ENCODE results near the gene LGALS4.
"Not testable (repeated sequence)": the region's sequence is repeated elsewhere in the genome, so short reads cannot be mapped to it uniquely, and the experiment has no call there.

LGALS4 gene

GRCh38 chr19:38815059-38816001 is 2.6 kb upstream of the LGALS4 start:
- Histone ChIP-seq H3K9me3 (replicated peaks in 1 of 2; ENCODE audit: control insufficient read depth in 2 of 2, insufficient read depth in 1 of 2, low read depth in 1 of 2, low read length in 2 of 2) (no peaks in the 10 kb centered on the region), H4K91ac (ENCODE audit: low read depth, low read length, poor library complexity) (no peak overlapping the region), H4K8ac (ENCODE audit: low read depth, low read length) (no peak overlapping the region), H3K4me3 (ENCODE audit: low read length in 2 of 2) (no peak overlapping the region), H2BK5ac (ENCODE audit: low read length) (no peak overlapping the region), H3K27me3 (ENCODE audit: control insufficient read depth in 3 of 3, insufficient read depth in 3 of 3, low read depth in 1 of 3, low read length in 3 of 3) (no peaks in the 10 kb centered on the region), H2BK12ac (ENCODE audit: low read length) (no peak overlapping the region), H2AK5ac (ENCODE audit: low read depth, low read length) (no peak overlapping the region), H3K4ac (ENCODE audit: low read length) (no peak overlapping the region), H3K23ac (ENCODE audit: low read depth, low read length, poor library complexity) (no peak overlapping the region), H2BK120ac (ENCODE audit: low read depth, low read length) (no peak overlapping the region), H3K36me3 (replicated peaks in 1 of 2; ENCODE audit: control insufficient read depth in 2 of 2, insufficient read depth in 2 of 2, low read length in 2 of 2) (peaks cover 23 to 25% of the 10 kb centered on the region in 2 donors), H3K9ac (ENCODE audit: low read depth, low read length, poor library complexity) (no peak overlapping the region), H3K18ac (ENCODE audit: low read length) (no peak overlapping the region), H3K27ac (replicated peaks; ENCODE audit: low read length) (no peak overlapping the region), H3K4me1 (ENCODE audit: control insufficient read depth in 2 of 2, insufficient read depth in 1 of 2, low read depth in 1 of 2, low read length in 2 of 2) (no peaks in the 10 kb centered on the region), H2BK15ac (ENCODE audit: low read length) (no peak overlapping the region), H3K4me2 (ENCODE audit: insufficient read depth, low read length, poor library complexity, severe bottlenecking) (no peak overlapping the region), H3K14ac (ENCODE audit: low read length) (no peak overlapping the region), H3K79me1 (ENCODE audit: low read depth, low read length) (no peaks in the 10 kb centered on the region), H2AFZ (ENCODE audit: low read length) (no peak overlapping the region)
- no CpG with 5 or more reads among the region's 34 CpGs for WGBS, 2 donors (ENCODE audit: extremely low coverage in 2 of 2, insufficient read length in 2 of 2, insufficient replicate concordance in 1 of 2)
- no peak for DNase-seq (ENCODE audit: low spot score)

- H3K4ac ChIP-seq (ENCODE audit: low read length); H3K14ac ChIP-seq (ENCODE audit: low read length); H3K4me2 ChIP-seq (ENCODE audit: insufficient read depth, low read length, poor library complexity, severe bottlenecking); H4K91ac ChIP-seq (ENCODE audit: low read depth, low read length, poor library complexity); H3K23ac ChIP-seq (ENCODE audit: low read depth, low read length, poor library complexity); H3K27me3 ChIP-seq (ENCODE audit: control insufficient read depth in 3 of 3, insufficient read depth in 3 of 3, low read depth in 1 of 3, low read length in 3 of 3); H2BK15ac ChIP-seq (ENCODE audit: low read length); H2BK120ac ChIP-seq (ENCODE audit: low read depth, low read length); H4K8ac ChIP-seq (ENCODE audit: low read depth, low read length); H3K9ac ChIP-seq (ENCODE audit: low read depth, low read length, poor library complexity); H2BK12ac ChIP-seq (ENCODE audit: low read length); H3K9me3 ChIP-seq (replicated peaks in 1 of 2; ENCODE audit: control insufficient read depth in 2 of 2, insufficient read depth in 1 of 2, low read depth in 1 of 2, low read length in 2 of 2); H2AFZ ChIP-seq (ENCODE audit: low read length); H3K79me1 ChIP-seq (ENCODE audit: low read depth, low read length); H3K4me3 ChIP-seq (ENCODE audit: low read length in 2 of 2); DNase-seq (ENCODE audit: low spot score); H3K18ac ChIP-seq (ENCODE audit: low read length); H2AK5ac ChIP-seq (ENCODE audit: low read depth, low read length); H2BK5ac ChIP-seq (ENCODE audit: low read length); H3K27ac ChIP-seq (replicated peaks; ENCODE audit: low read length); H3K4me1 ChIP-seq (ENCODE audit: control insufficient read depth in 2 of 2, insufficient read depth in 1 of 2, low read depth in 1 of 2, low read length in 2 of 2): not testable (repeated sequence)
- H3K36me3 ChIP-seq (replicated peaks in 1 of 2; ENCODE audit: control insufficient read depth in 2 of 2, insufficient read depth in 2 of 2, low read length in 2 of 2): peaks cover 23 to 24% of the 10 kb centered on the region in 2 donors
- WGBS, 2 donors (ENCODE audit: extremely low coverage in 2 of 2, insufficient read length in 2 of 2, insufficient replicate concordance in 1 of 2): no CpG with 5 or more reads among the region's 2 CpGs
Observed at GRCh38 chr19:38813932-38814331, 1.2 kb upstream of the LGALS4 start.

GRCh38 chr19:38813323-38813722 is 578 bp upstream of the LGALS4 start:
- Histone ChIP-seq H3K4me3 (ENCODE audit: low read length in 2 of 2) (no peak overlapping the region), H3K9ac (ENCODE audit: low read depth, low read length, poor library complexity) (no peak overlapping the region), H2BK120ac (ENCODE audit: low read depth, low read length) (no peak overlapping the region), H3K79me1 (ENCODE audit: low read depth, low read length) (no peaks in the 10 kb centered on the region), H3K9me3 (replicated peaks in 1 of 2; ENCODE audit: control insufficient read depth in 2 of 2, insufficient read depth in 1 of 2, low read depth in 1 of 2, low read length in 2 of 2) (peaks cover 0 to 1% of the 10 kb centered on the region in 2 donors), H4K91ac (ENCODE audit: low read depth, low read length, poor library complexity) (no peak overlapping the region), H3K4me1 (ENCODE audit: control insufficient read depth in 2 of 2, insufficient read depth in 1 of 2, low read depth in 1 of 2, low read length in 2 of 2) (no peaks in the 10 kb centered on the region), H3K27me3 (ENCODE audit: control insufficient read depth in 3 of 3, insufficient read depth in 3 of 3, low read depth in 1 of 3, low read length in 3 of 3) (no peaks in the 10 kb centered on the region), H3K18ac (ENCODE audit: low read length) (no peak overlapping the region), H3K23ac (ENCODE audit: low read depth, low read length, poor library complexity) (no peak overlapping the region), H2AK5ac (ENCODE audit: low read depth, low read length) (peak overlapping the region; percentile 46), H3K27ac (replicated peaks; ENCODE audit: low read length) (no peak overlapping the region), H3K14ac (ENCODE audit: low read length) (no peak overlapping the region), H4K8ac (ENCODE audit: low read depth, low read length) (no peak overlapping the region), H3K36me3 (replicated peaks in 1 of 2; ENCODE audit: control insufficient read depth in 2 of 2, insufficient read depth in 2 of 2, low read length in 2 of 2) (peaks cover 23 to 24% of the 10 kb centered on the region in 2 donors), H2BK5ac (ENCODE audit: low read length) (no peak overlapping the region), H2BK15ac (ENCODE audit: low read length) (no peak overlapping the region), H2BK12ac (ENCODE audit: low read length) (no peak overlapping the region), H3K4ac (ENCODE audit: low read length) (no peak overlapping the region), H3K4me2 (ENCODE audit: insufficient read depth, low read length, poor library complexity, severe bottlenecking) (no peak overlapping the region), H2AFZ (ENCODE audit: low read length) (no peak overlapping the region)
- no peak for DNase-seq (ENCODE audit: low spot score)
- no CpG with 5 or more reads among the region's 6 CpGs for WGBS, 2 donors (ENCODE audit: extremely low coverage in 2 of 2, insufficient read length in 2 of 2, insufficient replicate concordance in 1 of 2)

- no CpG with 5 or more reads among the region's 18 CpGs for WGBS, 2 donors (ENCODE audit: extremely low coverage in 2 of 2, insufficient read length in 2 of 2, insufficient replicate concordance in 1 of 2)
- H3K27me3 ChIP-seq (ENCODE audit: control insufficient read depth in 3 of 3, insufficient read depth in 3 of 3, low read depth in 1 of 3, low read length in 3 of 3): no peaks in the 10 kb centered on the region
Observed at GRCh38 chr19:38812009-38812840, 520 bp downstream of the LGALS4 start.

More at GRCh38 chr19:38812009-38812840, 520 bp downstream of the LGALS4 start:
- Histone ChIP-seq H2AFZ (ENCODE audit: low read length) (no peak overlapping the region), H3K18ac (ENCODE audit: low read length) (peak overlapping the region; percentile 76), H3K4me2 (ENCODE audit: insufficient read depth, low read length, poor library complexity, severe bottlenecking) (no peak overlapping the region), H2AK5ac (ENCODE audit: low read depth, low read length) (no peak overlapping the region), H3K4ac (ENCODE audit: low read length) (no peak overlapping the region), H4K8ac (ENCODE audit: low read depth, low read length) (no peak overlapping the region), H3K23ac (ENCODE audit: low read depth, low read length, poor library complexity) (no peak overlapping the region), H3K79me1 (ENCODE audit: low read depth, low read length) (no peaks in the 10 kb centered on the region), H3K14ac (ENCODE audit: low read length) (no peak overlapping the region), H2BK12ac (ENCODE audit: low read length) (no peak overlapping the region), H3K36me3 (replicated peaks in 1 of 2; ENCODE audit: control insufficient read depth in 2 of 2, insufficient read depth in 2 of 2, low read length in 2 of 2) (peaks cover 14 to 22% of the 10 kb centered on the region in 2 donors), H3K4me3 (ENCODE audit: low read length in 2 of 2) (no peak overlapping the region), H2BK120ac (ENCODE audit: low read depth, low read length) (no peak overlapping the region), H4K91ac (ENCODE audit: low read depth, low read length, poor library complexity) (no peak overlapping the region), H2BK5ac (ENCODE audit: low read length) (no peak overlapping the region), H3K4me1 (ENCODE audit: control insufficient read depth in 2 of 2, insufficient read depth in 1 of 2, low read depth in 1 of 2, low read length in 2 of 2) (no peaks in the 10 kb centered on the region), H3K9ac (ENCODE audit: low read depth, low read length, poor library complexity) (no peak overlapping the region), H2BK15ac (ENCODE audit: low read length) (peak overlapping the region; percentile 94), H3K27ac (replicated peaks; ENCODE audit: low read length) (no peak overlapping the region), H3K9me3 (replicated peaks in 1 of 2; ENCODE audit: control insufficient read depth in 2 of 2, insufficient read depth in 1 of 2, low read depth in 1 of 2, low read length in 2 of 2) (peaks cover 0 to 1% of the 10 kb centered on the region in 2 donors)
- DNase-seq (ENCODE audit: low spot score): no peak
